Measurements from ENCODE around the gene LRIG3. TPM values are rescaled to one million over a fixed set of nuclear protein-coding genes. Genes with fewer than 3 reads are reported as not detected.

Gene LRIG3
- total RNA-seq, 1 donor from 2014 or later: 44.5 TPM

DNA sequence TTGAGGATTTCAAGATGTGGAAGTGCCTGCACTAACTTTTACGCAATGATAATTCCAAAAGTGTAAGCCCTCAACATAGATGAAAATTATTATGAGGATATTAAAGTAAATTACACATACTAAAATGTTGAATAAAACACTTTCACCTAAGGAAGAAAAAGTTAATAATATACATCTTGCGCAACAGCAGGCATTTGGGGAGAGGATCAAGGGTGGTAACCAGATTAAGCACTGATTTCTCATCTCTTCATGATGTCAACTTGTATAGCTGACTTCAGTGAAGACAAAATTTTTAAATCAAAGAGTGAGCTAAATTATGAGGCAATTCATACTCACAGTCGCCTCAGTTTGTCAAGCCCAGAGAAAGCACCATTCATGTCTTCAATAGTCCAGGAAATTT lies 33.8 kb downstream of the LRIG3 start:
- Histone ChIP-seq H3K4me3 (ENCODE audit: low read depth, low read length) (no peak overlapping the region), H3K36me3 (ENCODE audit: control insufficient read depth, insufficient read depth, low read length) (peaks cover 9% of the 10 kb centered on the region), H3K27me3 (ENCODE audit: control insufficient read depth, insufficient read depth, low read length) (no peaks in the 10 kb centered on the region)
- DNase-seq (ENCODE audit: low read depth): no peak
- TF ChIP-seq, protein P1, sequence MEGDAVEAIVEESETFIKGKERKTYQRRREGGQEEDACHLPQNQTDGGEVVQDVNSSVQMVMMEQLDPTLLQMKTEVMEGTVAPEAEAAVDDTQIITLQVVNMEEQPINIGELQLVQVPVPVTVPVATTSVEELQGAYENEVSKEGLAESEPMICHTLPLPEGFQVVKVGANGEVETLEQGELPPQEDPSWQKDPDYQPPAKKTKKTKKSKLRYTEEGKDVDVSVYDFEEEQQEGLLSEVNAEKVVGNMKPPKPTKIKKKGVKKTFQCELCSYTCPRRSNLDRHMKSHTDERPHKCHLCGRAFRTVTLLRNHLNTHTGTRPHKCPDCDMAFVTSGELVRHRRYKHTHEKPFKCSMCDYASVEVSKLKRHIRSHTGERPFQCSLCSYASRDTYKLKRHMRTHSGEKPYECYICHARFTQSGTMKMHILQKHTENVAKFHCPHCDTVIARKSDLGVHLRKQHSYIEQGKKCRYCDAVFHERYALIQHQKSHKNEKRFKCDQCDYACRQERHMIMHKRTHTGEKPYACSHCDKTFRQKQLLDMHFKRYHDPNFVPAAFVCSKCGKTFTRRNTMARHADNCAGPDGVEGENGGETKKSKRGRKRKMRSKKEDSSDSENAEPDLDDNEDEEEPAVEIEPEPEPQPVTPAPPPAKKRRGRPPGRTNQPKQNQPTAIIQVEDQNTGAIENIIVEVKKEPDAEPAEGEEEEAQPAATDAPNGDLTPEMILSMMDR (IDR thresholded peaks at IDR 0.05; ENCODE audit: insufficient read depth, low read length, severe bottlenecking): no peak
- no peak for FAIRE-seq

DNA sequence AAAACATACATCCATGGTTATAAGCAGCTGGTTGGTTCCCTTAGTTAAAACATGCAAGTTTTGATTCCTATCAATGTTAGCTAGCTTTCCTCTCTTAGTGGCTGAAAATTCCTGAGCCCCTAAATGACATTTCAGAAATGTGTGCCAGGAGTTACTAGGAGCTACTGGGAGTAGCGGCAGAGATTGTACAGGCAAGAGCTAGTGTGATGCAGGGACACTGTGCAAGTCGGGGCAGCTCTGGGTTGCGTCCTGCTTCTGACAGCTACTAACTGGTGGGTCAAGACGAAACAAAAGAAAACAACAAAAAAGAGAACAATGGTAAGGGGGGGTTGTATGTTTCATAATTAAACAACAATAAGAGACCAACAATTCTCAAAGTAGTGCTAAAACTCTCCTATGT lies 35.4 kb downstream of the LRIG3 start:
- FAIRE-seq (no peak), DNase-seq (ENCODE audit: low read depth) (peak; percentile 40)
- TF ChIP-seq, protein P1 (IDR thresholded peaks at IDR 0.05; ENCODE audit: insufficient read depth, low read length, severe bottlenecking): no peak
- peaks cover 12% of the 10 kb centered on the region for H3K36me3 ChIP-seq (ENCODE audit: control insufficient read depth, insufficient read depth, low read length)
- H3K4me3 ChIP-seq (ENCODE audit: low read depth, low read length): no peak overlapping the region
- no peaks in the 10 kb centered on the region for H3K27me3 ChIP-seq (ENCODE audit: control insufficient read depth, insufficient read depth, low read length)

DNA sequence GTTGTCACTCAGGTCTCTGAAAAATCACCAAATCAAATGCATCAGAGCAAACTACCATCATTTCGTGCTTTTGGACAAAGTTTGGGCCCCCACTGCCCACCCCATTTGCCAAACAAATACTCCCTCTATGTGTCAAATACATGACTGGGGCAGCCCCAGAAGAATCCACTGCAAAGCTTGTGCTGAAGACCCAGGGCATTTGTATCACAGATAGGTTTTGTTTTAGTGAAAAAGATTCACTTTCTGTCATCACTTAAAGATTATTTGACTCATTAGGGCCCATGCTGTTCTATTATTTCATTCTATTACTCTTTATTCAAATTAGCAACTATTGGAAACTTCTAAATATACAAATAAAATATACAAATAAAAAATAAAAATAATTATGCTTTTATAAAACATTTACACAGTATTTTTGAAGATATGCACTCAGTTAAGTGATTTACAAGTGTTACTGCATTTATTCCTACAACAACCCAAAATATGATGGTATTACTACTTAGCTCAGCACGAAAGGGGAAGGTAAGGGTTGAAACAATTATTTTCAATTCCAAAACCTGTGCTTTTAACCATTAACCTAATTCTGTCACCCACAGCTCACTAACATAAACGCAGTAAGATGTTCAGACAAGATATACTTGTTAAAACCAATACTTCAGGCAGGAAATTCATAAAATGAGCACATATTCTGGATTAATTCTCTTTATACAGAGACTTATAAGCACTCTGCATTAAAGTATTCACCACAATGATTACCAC lies 36.5 kb downstream of the LRIG3 start:
- DNase-seq (ENCODE audit: low read depth) (no peak), FAIRE-seq (no peak)

DNA sequence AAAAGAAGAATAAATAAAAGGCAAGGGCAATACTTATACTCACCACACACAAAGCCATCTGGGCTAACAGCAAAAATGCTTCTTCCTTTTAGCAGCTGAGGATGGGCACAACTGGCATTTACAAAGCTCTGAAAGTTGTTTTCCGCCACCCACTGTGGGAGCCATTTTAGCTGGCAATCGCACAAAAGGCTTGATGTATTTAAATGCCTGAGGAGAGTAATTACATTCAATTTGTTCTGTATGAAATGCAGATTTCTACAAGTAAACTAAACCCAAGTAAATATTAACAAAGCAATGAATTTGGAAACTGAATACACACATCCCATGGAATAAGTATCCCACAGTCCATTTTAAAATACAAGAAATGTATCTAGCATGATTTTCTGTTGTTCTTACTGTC lies 37.5 kb downstream of the LRIG3 start:
- Histone ChIP-seq H3K36me3 (ENCODE audit: control insufficient read depth, insufficient read depth, low read length) (peaks cover 14% of the 10 kb centered on the region), H3K4me3 (ENCODE audit: low read depth, low read length) (no peak overlapping the region), H3K27me3 (ENCODE audit: control insufficient read depth, insufficient read depth, low read length) (no peaks in the 10 kb centered on the region)
- DNase-seq (ENCODE audit: low read depth): no peak
- TF ChIP-seq, protein P1 (IDR thresholded peaks at IDR 0.05; ENCODE audit: insufficient read depth, low read length, severe bottlenecking): no peak
- FAIRE-seq: no peak

More for the DNA sequence above, 36.5 kb downstream of the LRIG3 start:
- no peaks in the 10 kb centered on the region for H3K27me3 ChIP-seq (ENCODE audit: control insufficient read depth, insufficient read depth, low read length)
- TF ChIP-seq, protein P1 (IDR thresholded peaks at IDR 0.05; ENCODE audit: insufficient read depth, low read length, severe bottlenecking): no peak
- H3K36me3 ChIP-seq (ENCODE audit: control insufficient read depth, insufficient read depth, low read length): peaks cover 13% of the 10 kb centered on the region
- H3K4me3 ChIP-seq (ENCODE audit: low read depth, low read length): no peak overlapping the region

DNA sequence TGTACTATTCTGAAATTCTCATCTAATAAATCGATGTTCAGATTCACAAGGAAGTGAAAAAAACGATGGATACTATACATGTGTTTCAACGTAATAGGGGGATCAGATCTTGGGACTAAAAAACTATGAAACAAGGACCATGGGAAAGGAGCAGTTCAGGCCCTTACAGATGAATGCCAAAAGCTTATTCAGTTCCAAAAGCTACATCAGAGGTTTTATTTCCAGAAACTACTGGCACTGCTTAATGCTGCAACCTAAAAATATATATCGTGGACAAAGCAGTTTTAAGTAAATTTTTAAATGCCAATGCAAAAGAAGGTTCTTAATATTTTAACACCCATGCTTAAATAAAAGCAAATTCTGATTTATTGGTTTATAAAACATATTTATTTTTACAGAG lies 38.5 kb downstream of the LRIG3 start:
- Histone ChIP-seq H3K27me3 (ENCODE audit: control insufficient read depth, insufficient read depth, low read length) (no peaks in the 10 kb centered on the region), H3K4me3 (ENCODE audit: low read depth, low read length) (no peak overlapping the region), H3K36me3 (ENCODE audit: control insufficient read depth, insufficient read depth, low read length) (peaks cover 16% of the 10 kb centered on the region)
- DNase-seq (ENCODE audit: low read depth) (no peak), FAIRE-seq (no peak)
- TF ChIP-seq, protein P1 (IDR thresholded peaks at IDR 0.05; ENCODE audit: insufficient read depth, low read length, severe bottlenecking): no peak

DNA sequence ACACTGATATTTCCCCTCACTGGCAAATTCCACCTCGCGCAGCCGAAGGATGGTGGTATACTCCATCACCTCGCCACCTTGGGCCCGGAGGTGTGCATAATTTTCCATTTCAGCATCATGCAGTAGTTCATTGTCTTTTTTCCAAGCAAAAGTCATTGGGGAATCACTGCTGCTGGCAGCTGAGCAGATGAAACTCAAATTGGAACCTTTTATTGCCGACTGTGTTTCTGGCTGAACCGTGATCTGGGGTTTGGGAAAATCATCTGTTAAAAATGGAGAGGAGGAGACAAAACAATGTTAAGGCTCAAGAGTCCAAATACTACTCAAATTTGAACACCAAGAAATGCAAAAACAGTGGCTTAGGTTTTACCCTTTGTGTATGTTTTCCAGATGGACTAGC lies 39.7 kb downstream of the LRIG3 start:
- no peak for DNase-seq (ENCODE audit: low read depth)
- H3K27me3 ChIP-seq (ENCODE audit: control insufficient read depth, insufficient read depth, low read length): no peaks in the 10 kb centered on the region
- TF ChIP-seq, protein P1 (IDR thresholded peaks at IDR 0.05; ENCODE audit: insufficient read depth, low read length, severe bottlenecking): no peak
- peaks cover 17% of the 10 kb centered on the region for H3K36me3 ChIP-seq (ENCODE audit: control insufficient read depth, insufficient read depth, low read length)
- FAIRE-seq: peak; percentile 64
- no peak overlapping the region for H3K4me3 ChIP-seq (ENCODE audit: low read depth, low read length)

Measured in bronchial epithelial cell (primary cell).